Nephron progenitor cell (in vitro differentiated cells): Measurements from ENCODE around the gene PARP6.

ENCODE experiments used
- DNase-seq: peaks from one replicate; pipeline ENCODE4 v3.0.0; 2021
- H3K27ac Mint-ChIP-seq: 2 replicates; pipeline ENCODE4 v1.8.0; 2021; ENCODE audit warnings: mild to moderate bottlenecking, moderate library complexity, mixed read lengths
- H3K27me3 Mint-ChIP-seq: 2 replicates; pipeline ENCODE4 v1.8.0; 2021; ENCODE audit warnings: mild to moderate bottlenecking, low read depth, mixed read lengths; ENCODE audit not compliant: poor library complexity
- H3K36me3 Mint-ChIP-seq: 2 replicates; pipeline ENCODE4 v1.8.0; 2021; ENCODE audit warnings: low read depth, mixed read lengths
- H3K4me1 Mint-ChIP-seq: 2 replicates; pipeline ENCODE4 v1.8.0; 2021; ENCODE audit warnings: mixed read lengths
- H3K4me3 Mint-ChIP-seq: 2 replicates; pipeline ENCODE4 v1.8.0; 2021; ENCODE audit warnings: mild to moderate bottlenecking, moderate library complexity, mixed read lengths
- H3K9me3 Mint-ChIP-seq: 2 replicates; pipeline ENCODE4 v1.8.0; 2021; ENCODE audit warnings: mild to moderate bottlenecking, moderate library complexity, mixed read lengths
- CTCF ChIP-seq: fragments of 200-600 bp; sonication (generic); IDR thresholded peaks from 2 replicates; pipeline ENCODE4 v1.5.0; 2021; ENCODE audit warnings: antibody characterized with exemption

The PARP6 gene

GRCh38 chr15:72302955-72303354 lies 30.6 kb upstream of the PARP6 start:
- TF ChIP-seq CTCF: no peak
- no peak for DNase-seq
- Mint-ChIP-seq H3K4me1 (no peaks in the 10 kb centered on the region), H3K4me3 (no peak overlapping the region), H3K9me3 (no peaks in the 10 kb centered on the region), H3K27ac (no peak overlapping the region), H3K27me3 (peaks cover 86% of the 10 kb centered on the region), H3K36me3 (no peaks in the 10 kb centered on the region)

GRCh38 chr15:72289597-72290325 lies 17.4 kb upstream of the PARP6 start:
- Mint-ChIP-seq H3K27me3 (peaks cover 48% of the 10 kb centered on the region), H3K4me1 (peaks cover 19% of the 10 kb centered on the region)
- no peak for TF ChIP-seq CTCF

GRCh38 chr15:72288796-72289596 lies 16.6 kb upstream of the PARP6 start:
- no peak for DNase-seq
- Mint-ChIP-seq H3K36me3 (no peaks in the 10 kb centered on the region), H3K27ac (peak overlapping the region; percentile 87), H3K4me3 (no peak overlapping the region), H3K4me1 (peaks cover 19% of the 10 kb centered on the region), H3K27me3 (peaks cover 40% of the 10 kb centered on the region), H3K9me3 (no peaks in the 10 kb centered on the region)
- TF ChIP-seq CTCF: no peak

More at GRCh38 chr15:72289597-72290325, 17.4 kb upstream of the PARP6 start:
- Mint-ChIP-seq H3K9me3 (no peaks in the 10 kb centered on the region), H3K36me3 (no peaks in the 10 kb centered on the region), H3K4me3 (no peak overlapping the region), H3K27ac (no peak overlapping the region)
- DNase-seq: peak; percentile 4

GRCh38 chr15:72285927-72286516 lies 13.7 kb upstream of the PARP6 start:
- Mint-ChIP-seq H3K9me3 (no peaks in the 10 kb centered on the region), H3K36me3 (no peaks in the 10 kb centered on the region), H3K4me3 (no peak overlapping the region), H3K4me1 (peaks cover 19% of the 10 kb centered on the region), H3K27me3 (peaks cover 25% of the 10 kb centered on the region), H3K27ac (no peak overlapping the region)
- DNase-seq: peak; percentile 28
- TF ChIP-seq CTCF: peak; percentile 44

GRCh38 chr15:72285402-72285801 lies 13.0 kb upstream of the PARP6 start:
- no peaks in the 10 kb centered on the region for H3K36me3 Mint-ChIP-seq
- H3K27me3 Mint-ChIP-seq: peaks cover 26% of the 10 kb centered on the region
- no peaks in the 10 kb centered on the region for H3K9me3 Mint-ChIP-seq
- no peak for DNase-seq
- H3K4me1 Mint-ChIP-seq: peaks cover 12% of the 10 kb centered on the region
- TF ChIP-seq CTCF: no peak
- H3K27ac Mint-ChIP-seq: no peak overlapping the region
- H3K4me3 Mint-ChIP-seq: no peak overlapping the region
